ENCODE results near the gene TBC1D24.

The TBC1D24 gene

GRCh38 chr16:2499454-2499853 is 24.5 kb downstream of the TBC1D24 start:
- DNase-seq (ENCODE audit: low spot score), result no peak

GRCh38 chr16:2499890-2500429 is 25.0 kb downstream of the TBC1D24 start:
- DNase-seq (ENCODE audit: low spot score), result no peak

GRCh38 chr16:2500430-2500917 is 25.5 kb downstream of the TBC1D24 start:
- DNase-seq (ENCODE audit: low spot score), result no peak

GRCh38 chr16:2500918-2501750 is 26.2 kb downstream of the TBC1D24 start:
- DNase-seq (ENCODE audit: low spot score), result peak; percentile 91

- no peak for DNase-seq (ENCODE audit: low spot score)
Observed at GRCh38 chr16:2501946-2502895, 27.3 kb downstream of the TBC1D24 start.

GRCh38 chr16:2505695-2506094 is 30.8 kb downstream of the TBC1D24 start:
- no peak for DNase-seq (ENCODE audit: low spot score)

GRCh38 chr16:2507052-2507659 is 32.2 kb downstream of the TBC1D24 start:
- DNase-seq (ENCODE audit: low spot score), result no peak

GRCh38 chr16:2507665-2508064 is 32.7 kb downstream of the TBC1D24 start:
- no peak for DNase-seq (ENCODE audit: low spot score)

GRCh38 chr16:2508722-2509400 is 33.9 kb downstream of the TBC1D24 start:
- no peak for DNase-seq (ENCODE audit: low spot score)

GRCh38 chr16:2511128-2511800 is 36.3 kb downstream of the TBC1D24 start:
- DNase-seq (ENCODE audit: low spot score), result no peak

- no peak for DNase-seq (ENCODE audit: low spot score)
Observed at GRCh38 chr16:2511996-2512734, 37.2 kb downstream of the TBC1D24 start.

GRCh38 chr16:2512735-2513404 is 37.9 kb downstream of the TBC1D24 start:
- DNase-seq (ENCODE audit: low spot score), result no peak

- peak; percentile 91 for DNase-seq (ENCODE audit: low spot score)
Observed at GRCh38 chr16:2513405-2514332, 38.7 kb downstream of the TBC1D24 start, which contains the start of gene ATP6V0C. ATP6V0C (plus strand) TSS chr16:2513952; CDS start chr16:2514104, 152 bp downstream.

- no peak for DNase-seq (ENCODE audit: low spot score)
Observed at GRCh38 chr16:2514333-2515179, 39.6 kb downstream of the TBC1D24 start.

- DNase-seq (ENCODE audit: low spot score), result no peak
Observed at GRCh38 chr16:2515180-2515851, 40.4 kb downstream of the TBC1D24 start.

GRCh38 chr16:2516391-2517240 is 41.7 kb downstream of the TBC1D24 start:
- no peak for DNase-seq (ENCODE audit: low spot score)

Measured in putamen (tissue), 1 donor.